Measurements from ENCODE around the gene ACVR1C. TPM values are rescaled to one million over a fixed set of nuclear protein-coding genes. Genes with fewer than 3 reads are reported as not detected.

ACVR1C gene
- polyA plus RNA-seq, 3 donors: 0.05 TPM; not detected in 2

DNA sequence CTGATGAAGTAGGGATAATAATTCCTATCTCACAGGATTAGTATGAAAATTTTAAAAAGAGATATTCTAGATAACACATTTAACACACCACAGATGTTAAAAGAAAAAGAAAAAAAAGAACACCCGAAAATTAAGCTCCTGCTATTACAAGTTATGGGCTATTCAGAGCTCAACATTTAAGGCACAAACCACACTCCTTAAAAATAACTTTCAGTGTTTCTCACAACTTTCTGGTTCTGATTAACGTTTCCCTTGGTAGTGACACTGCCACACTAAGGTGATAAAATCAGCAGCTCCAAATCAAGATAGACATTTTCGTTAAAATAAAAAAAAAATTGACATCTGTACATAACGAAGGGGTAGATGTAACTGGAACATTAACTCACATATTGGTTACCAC, 26.9 kb downstream of the ACVR1C start:
- Histone ChIP-seq H3K79me2 (ENCODE audit: insufficient read depth, low read length) (no peaks in the 10 kb centered on the region), H3K4me1 (ENCODE audit: control insufficient read depth in 1 of 2, insufficient read depth in 2 of 2, low read length in 2 of 2) (peaks cover 3 to 6% of the 10 kb centered on the region in 2 donors), H3K9me3 (replicated peaks in 1 of 2; ENCODE audit: control insufficient read depth in 1 of 2, insufficient read depth in 1 of 2, low read length in 2 of 2) (no peaks in the 10 kb centered on the region), H3K4me2 (replicated peaks; ENCODE audit: extremely low read depth, low read length, poor library complexity, severe bottlenecking) (no peak overlapping the region), H3K4me3 (replicated peaks in 1 of 3; ENCODE audit: low read depth in 2 of 3, low read length in 3 of 3) (no peak overlapping the region), H2AFZ (ENCODE audit: insufficient read depth, low read depth, low read length, poor library complexity, severe bottlenecking) (no peak overlapping the region), H3K36me3 (replicated peaks in 1 of 2; ENCODE audit: control insufficient read depth in 1 of 2, insufficient read depth in 2 of 2, low read length in 2 of 2) (no peaks in the 10 kb centered on the region), H3K27me3 (ENCODE audit: control insufficient read depth in 2 of 2, insufficient read depth in 2 of 2, low read length in 2 of 2) (peaks cover 0 to 10% of the 10 kb centered on the region in 2 donors), H4K20me1 (ENCODE audit: insufficient read depth, low read length) (no peaks in the 10 kb centered on the region), H3K27ac (ENCODE audit: low read depth in 1 of 2, low read length in 2 of 2) (no peak overlapping the region), H3K9ac (ENCODE audit: insufficient read depth, low read length, poor library complexity, severe bottlenecking) (no peak overlapping the region)
- no peak overlapping the region for H3K4me3 Mint-ChIP-seq
- intact Hi-C loops (cut with micrococcal nuclease): no loop called here
- H3K27ac Mint-ChIP-seq: no peak overlapping the region
- DNase-seq: no peak
- no peak for TF ChIP-seq CTCF (IDR thresholded peaks at IDR 0.05)
- H3K36me3 Mint-ChIP-seq: no peaks in the 10 kb centered on the region
- H3K27me3 Mint-ChIP-seq (ENCODE audit: low read depth in 3 of 3): peaks cover 1 to 10% (median 9%) of the 10 kb centered on the region in 3 donors
- H3K4me1 Mint-ChIP-seq: peaks cover 4% of the 10 kb centered on the region
- H3K9me3 Mint-ChIP-seq: peaks cover 0 to 1% (median 0%) of the 10 kb centered on the region in 7 donors
- 100% methylated on average over 1 of the region's 4 CpGs for WGBS (ENCODE audit: insufficient coverage)

- peak; percentile 56 for TF ChIP-seq CTCF (IDR thresholded peaks at IDR 0.05)
- H3K27me3 Mint-ChIP-seq (ENCODE audit: low read depth in 3 of 3): peaks cover 4 to 13% (median 12%) of the 10 kb centered on the region in 3 donors
- Histone ChIP-seq H3K9ac (ENCODE audit: insufficient read depth, low read length, poor library complexity, severe bottlenecking) (no peak overlapping the region), H4K20me1 (ENCODE audit: insufficient read depth, low read length) (no peaks in the 10 kb centered on the region), H3K4me2 (replicated peaks; ENCODE audit: extremely low read depth, low read length, poor library complexity, severe bottlenecking) (peak overlapping the region; percentile 50), H3K27ac (ENCODE audit: low read depth in 1 of 2, low read length in 2 of 2) (no peak overlapping the region), H3K4me1 (ENCODE audit: control insufficient read depth in 1 of 2, insufficient read depth in 2 of 2, low read length in 2 of 2) (peaks cover 3 to 6% of the 10 kb centered on the region in 2 donors), H3K27me3 (ENCODE audit: control insufficient read depth in 2 of 2, insufficient read depth in 2 of 2, low read length in 2 of 2) (peaks cover 0 to 12% of the 10 kb centered on the region in 2 donors), H3K9me3 (replicated peaks in 1 of 2; ENCODE audit: control insufficient read depth in 1 of 2, insufficient read depth in 1 of 2, low read length in 2 of 2) (no peaks in the 10 kb centered on the region), H3K36me3 (replicated peaks in 1 of 2; ENCODE audit: control insufficient read depth in 1 of 2, insufficient read depth in 2 of 2, low read length in 2 of 2) (no peaks in the 10 kb centered on the region), H3K79me2 (ENCODE audit: insufficient read depth, low read length) (no peaks in the 10 kb centered on the region), H3K4me3 (replicated peaks in 1 of 3; ENCODE audit: low read depth in 2 of 3, low read length in 3 of 3) (peak overlapping the region in 1 of 3 experiments; percentile 49), H2AFZ (ENCODE audit: insufficient read depth, low read depth, low read length, poor library complexity, severe bottlenecking) (peak overlapping the region; percentile 62)
- no peaks in the 10 kb centered on the region for H3K36me3 Mint-ChIP-seq
- intact Hi-C loops (cut with micrococcal nuclease): loop anchor here (5.0 to 10.0 kb wide), 4 partner anchors 102 to 292 kb away; partner anchors contain the start of gene ERMN (in 1 of the 2)
- WGBS (ENCODE audit: insufficient coverage): 27% methylated on average over 44 of the region's 45 CpGs
- H3K4me3 Mint-ChIP-seq: peak overlapping the region; percentile 52 to 73
- peaks cover 5% of the 10 kb centered on the region for H3K4me1 Mint-ChIP-seq
- H3K9me3 Mint-ChIP-seq: no peaks in the 10 kb centered on the region
- peak in 2 of 3 donors; percentile 5 to 16 for DNase-seq
- H3K27ac Mint-ChIP-seq: no peak overlapping the region
Measured at GRCh38 chr2:157596992-157597681, 31.5 kb downstream of the ACVR1C start.

Measured in CD14-positive monocyte (primary cell).